ENCODE measurements around the gene TMEM88. TPM values are rescaled to one million over a fixed set of nuclear protein-coding genes. Genes with fewer than 3 reads are reported as not detected.

Gene TMEM88
- total and polyA plus RNA-seq, 2 of the 4 experiments (the other 2 are of a cell fraction), result 2.1 TPM; not detected in 1

DNA sequence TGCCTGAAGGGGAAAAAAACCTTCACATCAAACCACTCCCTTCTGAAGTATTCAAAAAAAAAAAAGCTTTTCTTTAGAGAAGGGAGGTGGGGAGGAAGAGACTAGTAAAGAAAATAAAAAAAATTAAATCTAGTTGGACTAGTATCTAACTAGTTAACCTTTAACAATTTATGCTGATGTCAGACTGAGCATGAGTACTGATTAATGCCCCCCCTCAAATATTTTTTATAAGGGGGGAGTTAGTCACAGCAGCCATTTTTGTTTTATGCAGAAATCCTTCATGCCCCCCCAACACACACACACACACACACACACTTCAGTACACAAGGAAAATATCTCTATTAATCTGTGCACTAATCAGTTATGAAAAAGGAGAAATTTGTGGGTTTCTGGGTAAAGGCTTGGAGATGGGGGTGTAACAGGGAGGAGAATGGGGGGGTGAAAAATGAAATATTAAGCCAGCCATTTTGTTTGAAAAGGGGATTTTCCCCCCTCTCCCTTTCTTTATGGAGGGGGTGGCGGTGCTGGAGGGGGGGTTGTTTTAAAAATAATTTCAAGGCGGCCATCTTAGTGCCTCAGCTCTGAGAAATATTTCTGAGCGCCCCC lies 29.0 kb downstream of the TMEM88 start:
- peaks cover 8 to 50% of the 10 kb centered on the region in 2 experiments; a peak in 3 of 4 replicates for H3K79me1 ChIP-seq (ENCODE audit: low read depth in 1 of 2, low read length in 2 of 2)
- H3K4me3 ChIP-seq (ENCODE audit: insufficient read depth, low read depth, low read length), result peak overlapping the region; percentile 43
- H4K91ac ChIP-seq (ENCODE audit: insufficient read depth, low read depth, low read length), result peak overlapping the region; percentile 31
- POLR2A ChIA-PET (ENCODE audit: unreplicated experiment), result interaction anchor here (0.6 to 0.7 kb wide), 4 partner anchors 13 to 421 kb away, joined by 3 to 5 read pairs (median 4); no protein-coding TSS in a partner anchor
- H3K36me3 ChIP-seq (ENCODE audit: control insufficient read depth, insufficient read depth, low read length), result peaks cover 17% of the 10 kb centered on the region
- H4K20me1 ChIP-seq (ENCODE audit: insufficient read depth, low read length), result peaks cover 6% of the 10 kb centered on the region; the same call in 1 of the 2 replicates
- H3K4me1 ChIP-seq (ENCODE audit: control insufficient read depth, insufficient read depth, low read length), result peaks cover 18% of the 10 kb centered on the region
- in situ Hi-C loops (cut with MboI; ENCODE audit: low sequenced_read_pairs) (no loop called here), intact Hi-C loops (cut with micrococcal nuclease) (no loop called here), dilution Hi-C loops (cut with HindIII; ENCODE audit: low sequenced_read_pairs, unreplicated experiment) (no loop called here)
- peak overlapping the region; percentile 70 for H3K9ac ChIP-seq (ENCODE audit: low read depth, low read length)
- peak overlapping the region; percentile 86 for H3K4me2 ChIP-seq (ENCODE audit: low read depth, low read length)
- ATAC-seq (ENCODE audit: low read depth) (no peak), DNase-seq (peak; percentile 45)
- H2BK20ac ChIP-seq (ENCODE audit: low read depth, low read length), result no peak overlapping the region
- CTCF ChIA-PET, result no interaction called here
- TF ChIP-seq BHLHE40 (IDR thresholded peaks at IDR 0.05; ENCODE audit: low read depth, low read length) (no peak), POLR2A (IDR thresholded peaks at IDR 0.05; ENCODE audit: low read depth, low read length) (no peak), MAFK (IDR thresholded peaks at IDR 0.05; ENCODE audit: low read depth, low read length) (no peak), RFX5 (IDR thresholded peaks at IDR 0.05; ENCODE audit: low read depth, low read length) (no peak), CHD1 (IDR thresholded peaks at IDR 0.05; ENCODE audit: low read depth, low read length) (no peak), RAD21 (IDR thresholded peaks at IDR 0.05; ENCODE audit: low read length) (no peak), SMC3 (IDR thresholded peaks at IDR 0.05; ENCODE audit: low read depth, low read length) (no peak), RCOR1 (IDR thresholded peaks at IDR 0.05; ENCODE audit: insufficient replicate concordance, low read length) (no peak), CEBPB (IDR thresholded peaks at IDR 0.05; ENCODE audit: low read depth, low read length) (no peak)
- TF ChIP-seq, protein P1, sequence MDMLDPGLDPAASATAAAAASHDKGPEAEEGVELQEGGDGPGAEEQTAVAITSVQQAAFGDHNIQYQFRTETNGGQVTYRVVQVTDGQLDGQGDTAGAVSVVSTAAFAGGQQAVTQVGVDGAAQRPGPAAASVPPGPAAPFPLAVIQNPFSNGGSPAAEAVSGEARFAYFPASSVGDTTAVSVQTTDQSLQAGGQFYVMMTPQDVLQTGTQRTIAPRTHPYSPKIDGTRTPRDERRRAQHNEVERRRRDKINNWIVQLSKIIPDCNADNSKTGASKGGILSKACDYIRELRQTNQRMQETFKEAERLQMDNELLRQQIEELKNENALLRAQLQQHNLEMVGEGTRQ (IDR thresholded peaks at IDR 0.05; ENCODE audit: low read depth, low read length), result no peak
- TF ChIP-seq, protein P2, sequence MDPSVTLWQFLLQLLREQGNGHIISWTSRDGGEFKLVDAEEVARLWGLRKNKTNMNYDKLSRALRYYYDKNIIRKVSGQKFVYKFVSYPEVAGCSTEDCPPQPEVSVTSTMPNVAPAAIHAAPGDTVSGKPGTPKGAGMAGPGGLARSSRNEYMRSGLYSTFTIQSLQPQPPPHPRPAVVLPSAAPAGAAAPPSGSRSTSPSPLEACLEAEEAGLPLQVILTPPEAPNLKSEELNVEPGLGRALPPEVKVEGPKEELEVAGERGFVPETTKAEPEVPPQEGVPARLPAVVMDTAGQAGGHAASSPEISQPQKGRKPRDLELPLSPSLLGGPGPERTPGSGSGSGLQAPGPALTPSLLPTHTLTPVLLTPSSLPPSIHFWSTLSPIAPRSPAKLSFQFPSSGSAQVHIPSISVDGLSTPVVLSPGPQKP (IDR thresholded peaks at IDR 0.05; ENCODE audit: borderline replicate concordance, low read depth, low read length), result no peak
- BruUV-seq (replicated peaks), result no TSS peak
- peak overlapping the region; percentile 81 for H3K14ac ChIP-seq (replicated peaks; ENCODE audit: low read depth, low read length)
- H3K27me3 ChIP-seq (ENCODE audit: control insufficient read depth, insufficient read depth, low read length), result no peaks in the 10 kb centered on the region
- H3K9me1 ChIP-seq (ENCODE audit: insufficient read depth, low read length), result peaks cover 5% of the 10 kb centered on the region; the same call in 1 of the 2 replicates
- H2BK120ac ChIP-seq (ENCODE audit: low read depth, low read length), result peak overlapping the region; percentile 39
- H3K27ac ChIP-seq (ENCODE audit: insufficient read depth, low read length), result peak overlapping the region; percentile 71; the same call in 1 of the 2 replicates
- H3K9me3 ChIP-seq (ENCODE audit: control insufficient read depth, insufficient read depth, low read length), result no peaks in the 10 kb centered on the region
- H2AK9ac ChIP-seq (replicated peaks; ENCODE audit: low read depth, low read length, poor library complexity), result peak overlapping the region; percentile 80
- no peak overlapping the region for H2AFZ ChIP-seq (replicated peaks; ENCODE audit: low read length, poor library complexity)
- H4K8ac ChIP-seq (ENCODE audit: low read depth in 2 of 2, low read length in 2 of 2), result peak overlapping the region; percentile 49 to 94
- peak overlapping the region; percentile 57 for H3K18ac ChIP-seq (ENCODE audit: low read depth, low read length)
- H2BK15ac ChIP-seq (ENCODE audit: low read depth, low read length), result no peak overlapping the region
- H3K23ac ChIP-seq (ENCODE audit: low read depth, low read length), result peak overlapping the region; percentile 78
- H4K5ac ChIP-seq (ENCODE audit: low read depth, low read length), result peak overlapping the region; percentile 48
- H3K56ac ChIP-seq (ENCODE audit: extremely low read depth, insufficient read depth, low read length), result peak overlapping the region; percentile 70
- peak overlapping the region; percentile 73 for H3K4ac ChIP-seq (ENCODE audit: low read depth, low read length)
- peak overlapping the region; percentile 75 for H2BK5ac ChIP-seq (ENCODE audit: low read depth, low read length, poor library complexity, severe bottlenecking)
- H2AK5ac ChIP-seq (ENCODE audit: low read depth, low read length), result peak overlapping the region; percentile 56; the same call in 1 of the 2 replicates
- WGBS, 2 experiments (ENCODE audit: extremely low coverage in 2 of 2, insufficient read length in 1 of 2), result no CpG with 5 or more reads among the region's 3 CpGs

Data from IMR-90 (cell line).